Embryonic facial prominence (tissue), 1 donor: Measurements from ENCODE around the gene SLC25A19.
"Not testable (repeated sequence)": the region's sequence is repeated elsewhere in the genome, so short reads cannot be mapped to it uniquely, and the experiment has no call there.

Experiments used
- DNase-seq: peaks from one replicate; pipeline ENCODE4 v3.0.0-alpha.2; 2016; ENCODE audit errors: extremely low spot score

The SLC25A19 gene

GRCh38 chr17:75301502-75302206 is 12.4 kb upstream of the SLC25A19 start:
- no peak for DNase-seq

GRCh38 chr17:75301049-75301448 is 11.8 kb upstream of the SLC25A19 start:
- no peak for DNase-seq

- DNase-seq = no peak
Measured at GRCh38 chr17:75300280-75300679, 11.0 kb upstream of the SLC25A19 start.

- DNase-seq = no peak
Measured at GRCh38 chr17:75295201-75296158, 6.2 kb upstream of the SLC25A19 start.

GRCh38 chr17:75292810-75293448 is 3.7 kb upstream of the SLC25A19 start:
- not testable (repeated sequence) for DNase-seq

- DNase-seq = peak; percentile 33
Measured at GRCh38 chr17:75289832-75290337, 652 bp upstream of the SLC25A19 start.

GRCh38 chr17:75288770-75289114 is 491 bp downstream of the SLC25A19 start:
- no peak for DNase-seq

GRCh38 chr17:75288359-75288758 is 874 bp downstream of the SLC25A19 start:
- DNase-seq = no peak

GRCh38 chr17:75287221-75287620 is 2.0 kb downstream of the SLC25A19 start:
- no peak for DNase-seq

GRCh38 chr17:75285123-75285522 is 4.1 kb downstream of the SLC25A19 start:
- no peak for DNase-seq

GRCh38 chr17:75280189-75280588 is 9.0 kb downstream of the SLC25A19 start:
- not testable (repeated sequence) for DNase-seq

- no peak for DNase-seq
Measured at GRCh38 chr17:75277664-75278071, 11.6 kb downstream of the SLC25A19 start.

- DNase-seq = no peak
Measured at GRCh38 chr17:75273977-75274708, 15.1 kb downstream of the SLC25A19 start.

- DNase-seq = no peak
Measured at GRCh38 chr17:75272848-75273184, 16.4 kb downstream of the SLC25A19 start.

- no peak for DNase-seq
Measured at GRCh38 chr17:75271955-75272847, 17.0 kb downstream of the SLC25A19 start.

- DNase-seq = no peak
Measured at GRCh38 chr17:75271233-75271954, 17.8 kb downstream of the SLC25A19 start.

- DNase-seq = no peak
Measured at GRCh38 chr17:75270966-75271232, 18.3 kb downstream of the SLC25A19 start, which contains the start of gene MIF4GD. Gene MIF4GD (minus strand): TSS chr17:75271231. CDS start chr17:75270195, 1,036 bp downstream.

GRCh38 chr17:75270218-75270965 is 18.8 kb downstream of the SLC25A19 start:
- DNase-seq = no peak

- DNase-seq = no peak
Measured at GRCh38 chr17:75269844-75270217, 19.4 kb downstream of the SLC25A19 start.
